HG03159 (cell line): ENCODE measurements around the gene HS6ST3.
"Not testable (repeated sequence)": the region's sequence is repeated elsewhere in the genome, so short reads cannot be mapped to it uniquely, and the experiment has no call there.

ENCODE experiments used
- ATAC-seq: cut with Tn5 transposase; IDR thresholded peaks from one replicate; pipeline ENCODE4 v1.9.1; 2021; ENCODE audit warnings: mild to moderate bottlenecking, moderate library complexity; ENCODE audit not compliant: unreplicated experiment

The HS6ST3 gene

GRCh38 chr13:96089749-96090239 lies at the start of gene HS6ST3:
TSS of gene HS6ST3 (plus strand) at chr13:96090107.
- ATAC-seq: no peak

- no peak for ATAC-seq
These were observed 48.4 kb upstream of the HS6ST3 start for GRCh38 chr13:96041326-96042110.

GRCh38 chr13:96044238-96044637 lies 45.7 kb upstream of the HS6ST3 start:
- ATAC-seq: no peak

- not testable (repeated sequence) for ATAC-seq
These were observed 43.3 kb upstream of the HS6ST3 start for GRCh38 chr13:96046449-96047126.

GRCh38 chr13:96050955-96051354 lies 39.0 kb upstream of the HS6ST3 start:
- not testable (repeated sequence) for ATAC-seq

- not testable (repeated sequence) for ATAC-seq
These were observed 38.4 kb upstream of the HS6ST3 start for GRCh38 chr13:96051491-96051890.

- ATAC-seq: not testable (repeated sequence)
These were observed 38.0 kb upstream of the HS6ST3 start for GRCh38 chr13:96051946-96052345.

- peak; percentile 76 for ATAC-seq
These were observed 37.3 kb upstream of the HS6ST3 start for GRCh38 chr13:96052656-96053002.

- peak; percentile 94 for ATAC-seq
These were observed 36.8 kb upstream of the HS6ST3 start, which contains the start of gene UGGT2 for GRCh38 chr13:96053003-96053703. TSS of gene UGGT2 (minus strand) at chr13:96053401. CDS start at chr13:96053312, 89 bp downstream.

GRCh38 chr13:96065849-96066248 lies 24.1 kb upstream of the HS6ST3 start:
- no peak for ATAC-seq

GRCh38 chr13:96068729-96069128 lies 21.2 kb upstream of the HS6ST3 start:
- ATAC-seq: no peak

- no peak for ATAC-seq
These were observed 18.4 kb upstream of the HS6ST3 start for GRCh38 chr13:96071504-96071903.

GRCh38 chr13:96072392-96072791 lies 17.5 kb upstream of the HS6ST3 start:
- ATAC-seq: no peak

- peak; percentile 51 for ATAC-seq
These were observed 13.9 kb upstream of the HS6ST3 start for GRCh38 chr13:96075953-96076543.

- no peak for ATAC-seq
These were observed 9.2 kb upstream of the HS6ST3 start for GRCh38 chr13:96080676-96081075.

GRCh38 chr13:96081888-96082287 lies 8.0 kb upstream of the HS6ST3 start:
- no peak for ATAC-seq

- ATAC-seq: no peak
These were observed 7.3 kb upstream of the HS6ST3 start for GRCh38 chr13:96082640-96083039.

- ATAC-seq: no peak
These were observed 3.2 kb upstream of the HS6ST3 start for GRCh38 chr13:96086736-96087135.

- ATAC-seq: no peak
These were observed 768 bp upstream of the HS6ST3 start for GRCh38 chr13:96089139-96089538.

- no peak for ATAC-seq
These were observed 564 bp downstream of the HS6ST3 start for GRCh38 chr13:96090240-96091101.
